Measurements from ENCODE around the gene MUSTN1.
A peak's percentile ranks its signal among the peaks of the same experiment; 100 is the strongest.

MUSTN1 gene

GRCh38 chr3:52822363-52822762 is 12.5 kb downstream of the MUSTN1 start:
- no peak for DNase-seq (ENCODE audit: extremely low read depth, low read depth)
- TF ChIP-seq CTCF (IDR thresholded peaks at IDR 0.05; ENCODE audit: low read depth, low read length, missing control alignments) = no peak
- no peak overlapping the region for H3K4me3 ChIP-seq (replicated peaks; ENCODE audit: low read depth, low read length)

GRCh38 chr3:52820736-52821135 is 14.1 kb downstream of the MUSTN1 start:
- peak; percentile 86 for TF ChIP-seq CTCF (IDR thresholded peaks at IDR 0.05; ENCODE audit: low read depth, low read length, missing control alignments)
- DNase-seq (ENCODE audit: extremely low read depth, low read depth) = no peak
- no peak overlapping the region for H3K4me3 ChIP-seq (replicated peaks; ENCODE audit: low read depth, low read length)

- no peak for DNase-seq (ENCODE audit: extremely low read depth, low read depth)
- H3K4me3 ChIP-seq (replicated peaks; ENCODE audit: low read depth, low read length) = no peak overlapping the region
- no peak for TF ChIP-seq CTCF (IDR thresholded peaks at IDR 0.05; ENCODE audit: low read depth, low read length, missing control alignments)
Measured at GRCh38 chr3:52819936-52820335, 14.9 kb downstream of the MUSTN1 start.

GRCh38 chr3:52817860-52818259 is 17.0 kb downstream of the MUSTN1 start:
- no peak overlapping the region for H3K4me3 ChIP-seq (replicated peaks; ENCODE audit: low read depth, low read length)
- TF ChIP-seq CTCF (IDR thresholded peaks at IDR 0.05; ENCODE audit: low read depth, low read length, missing control alignments) = no peak

GRCh38 chr3:52817221-52817620 is 17.6 kb downstream of the MUSTN1 start:
- TF ChIP-seq CTCF (IDR thresholded peaks at IDR 0.05; ENCODE audit: low read depth, low read length, missing control alignments) = no peak
- H3K4me3 ChIP-seq (replicated peaks; ENCODE audit: low read depth, low read length) = no peak overlapping the region
- DNase-seq (ENCODE audit: extremely low read depth, low read depth) = no peak

More at GRCh38 chr3:52817860-52818259, 17.0 kb downstream of the MUSTN1 start:
- no peak for DNase-seq (ENCODE audit: extremely low read depth, low read depth)

- H3K4me3 ChIP-seq (replicated peaks; ENCODE audit: low read depth, low read length) = no peak overlapping the region
- no peak for DNase-seq (ENCODE audit: extremely low read depth, low read depth)
- TF ChIP-seq CTCF (IDR thresholded peaks at IDR 0.05; ENCODE audit: low read depth, low read length, missing control alignments) = no peak
Measured at GRCh38 chr3:52816654-52817053, 18.2 kb downstream of the MUSTN1 start.

GRCh38 chr3:52816199-52816598 is 18.6 kb downstream of the MUSTN1 start:
- TF ChIP-seq CTCF (IDR thresholded peaks at IDR 0.05; ENCODE audit: low read depth, low read length, missing control alignments) = no peak
- DNase-seq (ENCODE audit: extremely low read depth, low read depth) = no peak
- no peak overlapping the region for H3K4me3 ChIP-seq (replicated peaks; ENCODE audit: low read depth, low read length)

Measured in HFF-Myc (cell line).